CD4-positive, alpha-beta T cell treated with Interleukin-15 for 1 hour (primary cell): ENCODE data around the gene PRLHR.
A peak's percentile ranks its signal among the peaks of the same experiment; 100 is the strongest.

Source experiments
- DNase-seq: peaks from one replicate; pipeline ENCODE4 v3.0.0-alpha.2; 2020

Gene PRLHR

GRCh38 chr10:118586911-118587310 is 8.5 kb downstream of the PRLHR start:
- DNase-seq: no peak

- no peak for DNase-seq
These were observed 9.7 kb downstream of the PRLHR start for GRCh38 chr10:118585794-118586193.

- DNase-seq: no peak
These were observed 10.2 kb downstream of the PRLHR start for GRCh38 chr10:118585234-118585633.

- no peak for DNase-seq
These were observed 11.1 kb downstream of the PRLHR start for GRCh38 chr10:118584181-118584954.

- no peak for DNase-seq
These were observed 11.8 kb downstream of the PRLHR start for GRCh38 chr10:118583611-118584010.

- no peak for DNase-seq
These were observed 12.9 kb downstream of the PRLHR start for GRCh38 chr10:118582511-118582910.

GRCh38 chr10:118581340-118581739 is 14.1 kb downstream of the PRLHR start:
- no peak for DNase-seq

- no peak for DNase-seq
These were observed 14.7 kb downstream of the PRLHR start for GRCh38 chr10:118580702-118581101.

GRCh38 chr10:118573512-118573911 is 21.9 kb downstream of the PRLHR start:
- DNase-seq: no peak

GRCh38 chr10:118572256-118573041 is 23.0 kb downstream of the PRLHR start:
- DNase-seq: no peak

GRCh38 chr10:118571123-118571522 is 24.3 kb downstream of the PRLHR start:
- DNase-seq: no peak

- DNase-seq: no peak
These were observed 24.9 kb downstream of the PRLHR start for GRCh38 chr10:118570591-118570990.

GRCh38 chr10:118569882-118570252 is 25.6 kb downstream of the PRLHR start:
- no peak for DNase-seq

- DNase-seq: no peak
These were observed 26.1 kb downstream of the PRLHR start for GRCh38 chr10:118569241-118569881.

GRCh38 chr10:118568327-118568848 is 27.1 kb downstream of the PRLHR start:
- peak; percentile 26 for DNase-seq

- DNase-seq: no peak
These were observed 27.7 kb downstream of the PRLHR start for GRCh38 chr10:118567701-118568248.

- no peak for DNase-seq
These were observed 28.5 kb downstream of the PRLHR start for GRCh38 chr10:118566911-118567310.

- DNase-seq: no peak
These were observed 30.0 kb downstream of the PRLHR start for GRCh38 chr10:118565301-118566075.

- no peak for DNase-seq
These were observed 30.8 kb downstream of the PRLHR start for GRCh38 chr10:118564652-118565051.

GRCh38 chr10:118564114-118564513 is 31.3 kb downstream of the PRLHR start:
- no peak for DNase-seq

- no peak for DNase-seq
These were observed 32.0 kb downstream of the PRLHR start for GRCh38 chr10:118563373-118563890.

- no peak for DNase-seq
These were observed 32.6 kb downstream of the PRLHR start for GRCh38 chr10:118562851-118563250.
